ENCODE results near the gene ZNF407.

- TF ChIP-seq SP1 (IDR thresholded peaks at IDR 0.05) = no peak
- TF ChIP-seq ELF4 (IDR thresholded peaks at IDR 0.05) = no peak
- no peak for TF ChIP-seq BHLHE40 (IDR thresholded peaks at IDR 0.05; ENCODE audit: borderline replicate concordance)
- no peak for TF ChIP-seq FOXK2 (IDR thresholded peaks at IDR 0.05)
Measured at GRCh38 chr18:74598350-74599001, 806 bp downstream of the ZNF407 start.
